ENCODE measurements around the gene RAB1A.
"Not testable (repeated sequence)": the region's sequence is repeated elsewhere in the genome, so short reads cannot be mapped to it uniquely, and the experiment has no call there.

The RAB1A gene

GRCh38 chr2:65129826-65130663 is at the start of gene RAB1A:
Gene RAB1A (minus strand): TSS chr2:65130106. CDS start chr2:65129915, 191 bp downstream.
- peak within 1 kb of the TSS; percentile 95 for H3K4me3 Mint-ChIP-seq

GRCh38 chr2:65177751-65178442 is 48.0 kb upstream of the RAB1A start:
- H3K27me3 Mint-ChIP-seq, result peaks cover 2% of the 10 kb centered on the region
- H3K27ac Mint-ChIP-seq, result no peak overlapping the region
- H3K36me3 Mint-ChIP-seq (ENCODE audit: low read depth), result no peaks in the 10 kb centered on the region
- H3K4me1 Mint-ChIP-seq (ENCODE audit: low read depth), result peaks cover 3% of the 10 kb centered on the region
- H3K9me3 Mint-ChIP-seq, result no peaks in the 10 kb centered on the region
- intact Hi-C loops (cut with micrococcal nuclease), result no loop called here
- H3K4me3 Mint-ChIP-seq, result no peak overlapping the region

More at GRCh38 chr2:65129826-65130663, at the start of gene RAB1A:
- peaks cover 34% of the 10 kb centered on the region for H3K4me1 Mint-ChIP-seq (ENCODE audit: low read depth)
- H3K27ac Mint-ChIP-seq, result peak within 1 kb of the TSS; percentile 99
- intact Hi-C loops (cut with micrococcal nuclease), result loop anchor here (2.0 to 5.0 kb wide), 4 partner anchors 32 to 97 kb away; partner anchors contain the start of genes ACTR2 and CEP68
- H3K36me3 Mint-ChIP-seq (ENCODE audit: low read depth), result peaks cover 23% of the 10 kb centered on the region
- H3K9me3 Mint-ChIP-seq, result no peaks in the 10 kb centered on the region
- no peaks in the 10 kb centered on the region for H3K27me3 Mint-ChIP-seq

- no peaks in the 10 kb centered on the region for H3K4me1 Mint-ChIP-seq (ENCODE audit: low read depth)
- H3K27me3 Mint-ChIP-seq, result no peaks in the 10 kb centered on the region
- no peaks in the 10 kb centered on the region for H3K36me3 Mint-ChIP-seq (ENCODE audit: low read depth)
- intact Hi-C loops (cut with micrococcal nuclease), result no loop called here
- no peak overlapping the region for H3K4me3 Mint-ChIP-seq
- peak overlapping the region; percentile 40 for H3K27ac Mint-ChIP-seq
- no peaks in the 10 kb centered on the region for H3K9me3 Mint-ChIP-seq
Observed at GRCh38 chr2:65175894-65176530, 46.1 kb upstream of the RAB1A start.

GRCh38 chr2:65174031-65174430 is 44.1 kb upstream of the RAB1A start:
- H3K4me3 Mint-ChIP-seq; H3K36me3 Mint-ChIP-seq (ENCODE audit: low read depth); intact Hi-C loops (cut with micrococcal nuclease); H3K4me1 Mint-ChIP-seq (ENCODE audit: low read depth); H3K9me3 Mint-ChIP-seq; H3K27me3 Mint-ChIP-seq; H3K27ac Mint-ChIP-seq: not testable (repeated sequence)

GRCh38 chr2:65172994-65173790 is 43.3 kb upstream of the RAB1A start:
- H3K4me3 Mint-ChIP-seq, result no peak overlapping the region
- no peaks in the 10 kb centered on the region for H3K36me3 Mint-ChIP-seq (ENCODE audit: low read depth)
- H3K27ac Mint-ChIP-seq, result no peak overlapping the region
- intact Hi-C loops (cut with micrococcal nuclease), result no loop called here
- no peaks in the 10 kb centered on the region for H3K4me1 Mint-ChIP-seq (ENCODE audit: low read depth)
- H3K9me3 Mint-ChIP-seq, result no peaks in the 10 kb centered on the region
- H3K27me3 Mint-ChIP-seq, result no peaks in the 10 kb centered on the region

GRCh38 chr2:65170611-65171477 is 40.9 kb upstream of the RAB1A start:
- H3K27me3 Mint-ChIP-seq; H3K36me3 Mint-ChIP-seq (ENCODE audit: low read depth); H3K27ac Mint-ChIP-seq; intact Hi-C loops (cut with micrococcal nuclease); H3K4me1 Mint-ChIP-seq (ENCODE audit: low read depth); H3K9me3 Mint-ChIP-seq; H3K4me3 Mint-ChIP-seq: not testable (repeated sequence)

GRCh38 chr2:65169760-65170136 is 39.8 kb upstream of the RAB1A start:
- H3K27me3 Mint-ChIP-seq, result no peaks in the 10 kb centered on the region
- H3K4me3 Mint-ChIP-seq, result no peak overlapping the region
- no peaks in the 10 kb centered on the region for H3K36me3 Mint-ChIP-seq (ENCODE audit: low read depth)
- no peaks in the 10 kb centered on the region for H3K9me3 Mint-ChIP-seq
- H3K27ac Mint-ChIP-seq, result no peak overlapping the region
- H3K4me1 Mint-ChIP-seq (ENCODE audit: low read depth), result peaks cover 13% of the 10 kb centered on the region
- intact Hi-C loops (cut with micrococcal nuclease), result loop anchor here (5.0 kb wide), 1 partner anchor 102 kb away; no protein-coding TSS in a partner anchor

GRCh38 chr2:65165558-65165957 is 35.7 kb upstream of the RAB1A start:
- intact Hi-C loops (cut with micrococcal nuclease), result loop anchor here (5.0 kb wide), 1 partner anchor 98 kb away; no protein-coding TSS in a partner anchor
- H3K4me1 Mint-ChIP-seq (ENCODE audit: low read depth), result peaks cover 30% of the 10 kb centered on the region
- H3K27ac Mint-ChIP-seq, result peak overlapping the region; percentile 87
- no peaks in the 10 kb centered on the region for H3K27me3 Mint-ChIP-seq
- no peaks in the 10 kb centered on the region for H3K9me3 Mint-ChIP-seq
- H3K4me3 Mint-ChIP-seq, result peak overlapping the region; percentile 10
- no peaks in the 10 kb centered on the region for H3K36me3 Mint-ChIP-seq (ENCODE audit: low read depth)

GRCh38 chr2:65164426-65164891 is 34.6 kb upstream of the RAB1A start:
- peak overlapping the region; percentile 87 for H3K27ac Mint-ChIP-seq
- intact Hi-C loops (cut with micrococcal nuclease), result loop anchor here (5.0 kb wide), 1 partner anchor 37 kb away; no protein-coding TSS in a partner anchor
- H3K4me3 Mint-ChIP-seq, result no peak overlapping the region
- H3K27me3 Mint-ChIP-seq, result no peaks in the 10 kb centered on the region
- no peaks in the 10 kb centered on the region for H3K9me3 Mint-ChIP-seq
- H3K4me1 Mint-ChIP-seq (ENCODE audit: low read depth), result peaks cover 40% of the 10 kb centered on the region
- no peaks in the 10 kb centered on the region for H3K36me3 Mint-ChIP-seq (ENCODE audit: low read depth)

GRCh38 chr2:65161551-65162100 is 31.7 kb upstream of the RAB1A start:
- Mint-ChIP-seq H3K27me3 (no peaks in the 10 kb centered on the region), H3K27ac (no peak overlapping the region), H3K9me3 (no peaks in the 10 kb centered on the region), H3K36me3 (ENCODE audit: low read depth) (no peaks in the 10 kb centered on the region), H3K4me1 (ENCODE audit: low read depth) (peaks cover 47% of the 10 kb centered on the region), H3K4me3 (no peak overlapping the region)
- intact Hi-C loops (cut with micrococcal nuclease), result loop anchor here (5.0 kb wide), 1 partner anchor 34 kb away; no protein-coding TSS in a partner anchor

GRCh38 chr2:65159906-65160305 is 30.0 kb upstream of the RAB1A start:
- H3K27me3 Mint-ChIP-seq, result no peaks in the 10 kb centered on the region
- H3K4me1 Mint-ChIP-seq (ENCODE audit: low read depth), result peaks cover 35% of the 10 kb centered on the region
- peak overlapping the region; percentile 56 for H3K4me3 Mint-ChIP-seq
- no peaks in the 10 kb centered on the region for H3K36me3 Mint-ChIP-seq (ENCODE audit: low read depth)
- H3K27ac Mint-ChIP-seq, result peak overlapping the region; percentile 93
- no peaks in the 10 kb centered on the region for H3K9me3 Mint-ChIP-seq
- intact Hi-C loops (cut with micrococcal nuclease), result loop anchor here (5.0 kb wide), 1 partner anchor 33 kb away; no protein-coding TSS in a partner anchor

GRCh38 chr2:65159261-65159660 is 29.4 kb upstream of the RAB1A start:
- intact Hi-C loops (cut with micrococcal nuclease), result no loop called here
- H3K36me3 Mint-ChIP-seq (ENCODE audit: low read depth), result no peaks in the 10 kb centered on the region
- H3K27me3 Mint-ChIP-seq, result no peaks in the 10 kb centered on the region
- no peak overlapping the region for H3K4me3 Mint-ChIP-seq
- H3K27ac Mint-ChIP-seq, result peak overlapping the region; percentile 93
- peaks cover 28% of the 10 kb centered on the region for H3K4me1 Mint-ChIP-seq (ENCODE audit: low read depth)
- H3K9me3 Mint-ChIP-seq, result no peaks in the 10 kb centered on the region

All from dendritic cell treated with granulocyte-macrophage colony-stimulating factor and Interleukin-4, amounts not matched to agents 40 ng/mL and 50 ng/mL, for 4 days (primary cell).